ENCODE measurements around the gene SAFB. TPM values are rescaled to one million over a fixed set of nuclear protein-coding genes. Genes with fewer than 3 reads are reported as not detected.

SAFB gene
- total RNA-seq, 2 donors from 2014 or later = 130 to 153 TPM

DNA sequence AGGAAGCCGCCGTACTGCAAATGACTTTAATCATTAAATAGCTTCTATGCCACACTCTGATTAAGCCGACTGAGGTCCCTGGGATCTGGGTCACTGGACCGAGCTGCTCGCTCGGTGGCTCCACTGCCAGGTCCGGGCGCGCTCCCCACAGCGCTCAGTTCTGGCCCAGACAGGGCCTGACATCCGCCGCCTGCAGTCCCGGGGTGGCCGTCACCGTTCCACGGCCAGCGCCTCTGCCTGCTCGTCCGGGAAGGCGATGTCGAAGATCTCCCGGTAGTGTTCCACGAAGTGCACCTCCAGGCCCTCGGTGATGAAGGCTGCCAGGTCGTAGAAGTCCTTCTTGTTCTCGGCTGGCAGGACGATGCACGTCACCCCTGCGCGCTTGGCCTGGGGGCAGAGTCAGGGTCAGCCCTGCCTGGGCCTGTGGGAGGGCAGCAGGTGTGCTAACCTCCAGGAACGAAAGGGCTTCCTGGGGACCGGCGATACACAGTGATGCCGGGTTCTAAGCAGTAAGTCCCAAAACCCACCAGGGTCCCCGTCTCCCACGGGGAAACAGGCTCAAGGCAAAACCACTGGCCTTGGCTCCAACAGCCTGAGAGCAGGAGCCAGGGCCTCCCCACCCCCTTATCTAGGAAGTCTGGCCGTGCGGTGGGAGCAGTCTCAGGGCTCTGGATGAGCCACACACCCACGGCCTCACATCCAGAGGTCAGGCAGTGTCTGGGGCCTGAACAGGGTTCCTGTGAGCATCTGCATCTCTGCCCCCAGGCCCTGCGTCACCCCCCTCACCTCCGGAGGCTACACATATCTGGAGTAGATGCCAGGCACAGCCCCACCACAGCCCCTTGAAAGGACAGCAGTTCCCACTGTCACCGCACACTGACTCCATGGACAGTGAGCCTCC lies 69.2 kb downstream of the SAFB start:
- Histone ChIP-seq H3K27me3 (ENCODE audit: control insufficient read depth, insufficient read depth, low read length, poor library complexity, severe bottlenecking) (no peaks in the 10 kb centered on the region), H3K4me3 (ENCODE audit: low read length) (peak overlapping the region; percentile 96), H3K9ac (ENCODE audit: extremely low read depth, low read length, poor library complexity, severe bottlenecking) (no peak overlapping the region), H3K27ac (ENCODE audit: low read depth, low read length) (no peak overlapping the region), H3K4me1 (ENCODE audit: control insufficient read depth, insufficient read depth, low read length) (no peaks in the 10 kb centered on the region), H3K9me3 (ENCODE audit: control insufficient read depth, low read length) (no peaks in the 10 kb centered on the region), H3K36me3 (ENCODE audit: control insufficient read depth, insufficient read depth, low read length) (peaks cover 42% of the 10 kb centered on the region)
- DNase-seq = peak; percentile 55
- 92% methylated on average over 36 to 42 of the region's 42 CpGs for WGBS, 2 experiments (ENCODE audit: insufficient coverage in 1 of 2, insufficient read length in 1 of 2)
- Mint-ChIP-seq H3K4me3 (peak overlapping the region; percentile 99), H3K27ac (peak overlapping the region; percentile 86), H3K27me3 (ENCODE audit: insufficient read depth) (peaks cover 5% of the 10 kb centered on the region), H3K4me1 (peaks cover 2% of the 10 kb centered on the region), H3K36me3 (ENCODE audit: low read depth) (peaks cover 42% of the 10 kb centered on the region), H3K9me3 (peaks cover 5% of the 10 kb centered on the region)
- TF ChIP-seq, protein P1, sequence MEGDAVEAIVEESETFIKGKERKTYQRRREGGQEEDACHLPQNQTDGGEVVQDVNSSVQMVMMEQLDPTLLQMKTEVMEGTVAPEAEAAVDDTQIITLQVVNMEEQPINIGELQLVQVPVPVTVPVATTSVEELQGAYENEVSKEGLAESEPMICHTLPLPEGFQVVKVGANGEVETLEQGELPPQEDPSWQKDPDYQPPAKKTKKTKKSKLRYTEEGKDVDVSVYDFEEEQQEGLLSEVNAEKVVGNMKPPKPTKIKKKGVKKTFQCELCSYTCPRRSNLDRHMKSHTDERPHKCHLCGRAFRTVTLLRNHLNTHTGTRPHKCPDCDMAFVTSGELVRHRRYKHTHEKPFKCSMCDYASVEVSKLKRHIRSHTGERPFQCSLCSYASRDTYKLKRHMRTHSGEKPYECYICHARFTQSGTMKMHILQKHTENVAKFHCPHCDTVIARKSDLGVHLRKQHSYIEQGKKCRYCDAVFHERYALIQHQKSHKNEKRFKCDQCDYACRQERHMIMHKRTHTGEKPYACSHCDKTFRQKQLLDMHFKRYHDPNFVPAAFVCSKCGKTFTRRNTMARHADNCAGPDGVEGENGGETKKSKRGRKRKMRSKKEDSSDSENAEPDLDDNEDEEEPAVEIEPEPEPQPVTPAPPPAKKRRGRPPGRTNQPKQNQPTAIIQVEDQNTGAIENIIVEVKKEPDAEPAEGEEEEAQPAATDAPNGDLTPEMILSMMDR (conservative IDR thresholded peaks at IDR 0.05) = no peak

DNA sequence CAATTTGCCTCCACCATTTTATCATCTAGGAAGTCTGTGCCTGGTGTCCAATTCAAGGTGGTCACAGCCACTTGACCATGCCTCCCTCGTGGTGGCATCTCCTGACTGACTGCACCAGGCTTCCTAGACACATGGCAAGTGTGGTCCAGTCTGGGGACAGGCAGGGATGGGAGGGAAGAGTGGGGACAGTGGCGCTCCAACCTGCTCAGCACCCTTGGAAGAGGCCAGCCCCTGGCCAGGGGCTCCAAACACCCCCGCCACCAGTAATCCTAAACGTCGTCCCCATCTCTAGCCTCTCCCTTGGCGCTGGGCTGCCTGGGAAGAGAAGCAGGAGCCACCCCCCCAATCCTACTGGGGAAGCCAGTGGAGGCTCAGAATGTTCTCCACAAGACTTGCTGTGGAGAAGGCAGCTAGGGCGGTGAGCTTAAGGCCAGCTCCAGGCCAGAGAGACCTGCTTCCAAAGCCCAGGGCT lies 69.9 kb downstream of the SAFB start:
- peaks cover 5% of the 10 kb centered on the region for H3K9me3 Mint-ChIP-seq
- peaks cover 5% of the 10 kb centered on the region for H3K27me3 Mint-ChIP-seq (ENCODE audit: insufficient read depth)
- Histone ChIP-seq H3K4me3 (ENCODE audit: low read length) (no peak overlapping the region), H3K4me1 (ENCODE audit: control insufficient read depth, insufficient read depth, low read length) (no peaks in the 10 kb centered on the region), H3K27ac (ENCODE audit: low read depth, low read length) (no peak overlapping the region), H3K27me3 (ENCODE audit: control insufficient read depth, insufficient read depth, low read length, poor library complexity, severe bottlenecking) (no peaks in the 10 kb centered on the region), H3K9me3 (ENCODE audit: control insufficient read depth, low read length) (no peaks in the 10 kb centered on the region), H3K36me3 (ENCODE audit: control insufficient read depth, insufficient read depth, low read length) (peaks cover 42% of the 10 kb centered on the region), H3K9ac (ENCODE audit: extremely low read depth, low read length, poor library complexity, severe bottlenecking) (no peak overlapping the region)
- peaks cover 2% of the 10 kb centered on the region for H3K4me1 Mint-ChIP-seq
- no peak for DNase-seq
- TF ChIP-seq, protein P1 (conservative IDR thresholded peaks at IDR 0.05) = no peak
- H3K27ac Mint-ChIP-seq = peak overlapping the region; percentile 86
- H3K36me3 Mint-ChIP-seq (ENCODE audit: low read depth) = peaks cover 44% of the 10 kb centered on the region
- peak overlapping the region; percentile 99 for H3K4me3 Mint-ChIP-seq
- 90 to 94% methylated on average over 7 of the region's 7 CpGs for WGBS, 2 experiments (ENCODE audit: insufficient coverage in 1 of 2, insufficient read length in 1 of 2)

DNA sequence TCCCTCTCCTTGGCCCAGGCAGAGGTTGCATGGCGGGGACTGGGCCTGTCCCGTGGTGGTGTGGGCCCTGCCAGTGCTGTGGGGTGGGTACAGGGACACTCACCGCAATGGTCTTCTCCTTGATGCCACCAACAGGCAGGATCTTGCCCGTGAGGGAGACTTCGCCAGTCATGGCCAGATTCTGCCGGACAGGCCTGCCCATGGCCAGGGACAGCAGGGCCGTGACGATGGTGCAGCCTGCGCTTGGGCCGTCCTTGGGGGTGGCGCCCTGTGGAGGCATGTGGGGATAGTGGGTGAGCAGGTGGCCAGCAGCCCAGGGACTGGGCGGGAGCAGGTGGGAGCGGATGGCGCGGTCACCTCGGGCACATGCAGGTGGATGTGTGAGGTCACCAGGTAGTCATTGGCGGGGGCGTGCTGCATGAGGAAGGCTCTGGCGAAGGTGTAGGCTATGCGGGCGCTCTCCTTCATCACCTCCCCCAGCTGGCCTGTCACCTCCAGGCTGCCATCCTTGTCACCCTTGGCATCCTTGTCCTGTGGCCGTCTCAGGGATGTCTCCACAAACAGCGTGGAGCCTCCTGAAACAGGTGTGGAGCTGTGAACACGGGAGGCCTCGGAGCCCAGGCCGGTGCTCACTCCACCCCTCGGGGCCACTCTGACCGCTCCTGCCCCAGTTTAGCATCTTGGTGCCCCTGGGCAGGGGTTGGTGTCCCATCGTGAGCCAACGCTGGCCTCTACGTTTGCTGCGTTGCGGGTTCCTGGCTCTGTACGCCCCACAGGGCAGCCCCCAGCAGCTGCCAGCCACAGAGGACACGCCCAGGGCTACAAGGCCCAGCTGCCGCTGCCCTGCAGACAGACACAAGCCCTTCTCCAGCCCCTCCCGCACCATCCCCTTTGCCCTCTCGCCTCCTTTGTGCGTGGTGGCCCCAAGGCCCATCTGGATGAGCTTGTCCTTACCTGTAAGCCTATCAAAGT lies 70.6 kb downstream of the SAFB start:
- DNase-seq = peak; percentile 63
- no peak overlapping the region for H3K4me3 ChIP-seq (ENCODE audit: low read length)
- TF ChIP-seq, protein P1 (conservative IDR thresholded peaks at IDR 0.05) = no peak
- Mint-ChIP-seq H3K27ac (no peak overlapping the region), H3K36me3 (ENCODE audit: low read depth) (peaks cover 44% of the 10 kb centered on the region), H3K9me3 (no peaks in the 10 kb centered on the region), H3K4me3 (no peak overlapping the region), H3K27me3 (ENCODE audit: insufficient read depth) (no peaks in the 10 kb centered on the region), H3K4me1 (peaks cover 2% of the 10 kb centered on the region)
- peaks cover 42% of the 10 kb centered on the region for H3K36me3 ChIP-seq (ENCODE audit: control insufficient read depth, insufficient read depth, low read length)
- no peaks in the 10 kb centered on the region for H3K4me1 ChIP-seq (ENCODE audit: control insufficient read depth, insufficient read depth, low read length)
- WGBS, 2 experiments (ENCODE audit: insufficient coverage in 1 of 2, insufficient read length in 1 of 2) = 94 to 99% methylated on average over 25 to 39 of the region's 39 CpGs
- no peak overlapping the region for H3K9ac ChIP-seq (ENCODE audit: extremely low read depth, low read length, poor library complexity, severe bottlenecking)
- H3K27ac ChIP-seq (ENCODE audit: low read depth, low read length) = no peak overlapping the region
- no peaks in the 10 kb centered on the region for H3K9me3 ChIP-seq (ENCODE audit: control insufficient read depth, low read length)
- no peaks in the 10 kb centered on the region for H3K27me3 ChIP-seq (ENCODE audit: control insufficient read depth, insufficient read depth, low read length, poor library complexity, severe bottlenecking)
